ENCODE results near the gene METTL22. TPM values are rescaled to one million over a fixed set of nuclear protein-coding genes. Genes with fewer than 3 reads are reported as not detected.

The METTL22 gene
- total and polyA plus RNA-seq, 10 donors, result 14.8 to 58.8 (median 41.8) TPM

DNA sequence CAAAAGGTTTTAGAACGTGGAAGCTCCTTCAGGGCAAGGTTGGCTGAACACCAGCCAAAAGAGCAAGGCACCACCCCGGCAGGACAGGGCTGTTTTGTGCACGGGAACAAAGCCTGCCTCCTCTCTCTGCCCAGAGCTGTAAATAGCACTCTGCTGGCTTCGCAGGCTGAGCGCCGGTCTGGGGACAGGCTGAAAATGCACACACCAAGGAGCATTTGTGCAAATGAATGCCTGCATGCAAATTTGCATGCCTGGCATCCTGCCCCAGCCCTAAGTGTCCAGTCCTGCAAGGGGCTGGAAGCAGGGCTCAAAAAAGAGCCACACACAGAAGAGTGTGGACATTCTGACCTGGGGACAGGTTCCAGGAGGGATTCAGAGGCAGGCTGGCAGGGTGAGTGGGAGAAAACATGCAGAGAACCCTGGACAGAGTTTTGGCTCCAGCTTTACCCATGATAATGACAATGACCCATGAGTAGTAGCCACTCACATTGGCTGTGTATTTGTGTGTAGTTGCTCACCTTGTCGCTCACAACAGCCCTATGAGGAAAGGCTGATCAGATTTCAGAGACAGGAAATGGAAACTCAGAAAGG is 64.6 kb downstream of the METTL22 start:
- 56 to 66% (median 59%) methylated on average over 7 of the region's 7 CpGs for WGBS, 5 donors
- intact Hi-C loops (cut with DNase I; ENCODE audit: low total_unique reads), result no loop called here
- no peak overlapping the region for H3K27ac ChIP-seq

DNA sequence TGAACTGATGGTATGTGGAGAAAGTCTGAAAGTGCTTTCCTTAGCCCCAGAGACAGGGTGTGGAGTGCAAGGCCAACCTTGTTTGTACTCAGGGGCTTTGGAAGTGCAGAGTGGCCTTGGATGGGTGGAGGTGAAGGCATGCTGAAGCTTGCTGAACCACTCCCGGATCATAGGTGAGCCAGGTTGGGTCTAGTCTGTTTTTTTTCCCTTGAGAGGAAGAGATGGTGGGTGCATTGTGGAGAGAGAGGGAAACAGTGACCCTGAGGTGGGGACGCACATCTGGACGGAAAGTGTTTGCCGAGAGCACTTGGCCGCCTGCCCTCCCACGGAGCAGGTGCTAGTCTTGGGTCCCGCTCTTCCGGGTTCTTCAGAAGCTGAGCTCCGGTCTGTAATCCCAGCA is 65.4 kb downstream of the METTL22 start:
- intact Hi-C loops (cut with DNase I; ENCODE audit: low total_unique reads), result no loop called here
- 90 to 96% (median 93%) methylated on average over 9 of the region's 9 CpGs for WGBS, 5 donors
- no peaks in the 10 kb centered on the region for H3K4me1 ChIP-seq
- no peak overlapping the region for H3K4me3 ChIP-seq
- TF ChIP-seq, protein P1, sequence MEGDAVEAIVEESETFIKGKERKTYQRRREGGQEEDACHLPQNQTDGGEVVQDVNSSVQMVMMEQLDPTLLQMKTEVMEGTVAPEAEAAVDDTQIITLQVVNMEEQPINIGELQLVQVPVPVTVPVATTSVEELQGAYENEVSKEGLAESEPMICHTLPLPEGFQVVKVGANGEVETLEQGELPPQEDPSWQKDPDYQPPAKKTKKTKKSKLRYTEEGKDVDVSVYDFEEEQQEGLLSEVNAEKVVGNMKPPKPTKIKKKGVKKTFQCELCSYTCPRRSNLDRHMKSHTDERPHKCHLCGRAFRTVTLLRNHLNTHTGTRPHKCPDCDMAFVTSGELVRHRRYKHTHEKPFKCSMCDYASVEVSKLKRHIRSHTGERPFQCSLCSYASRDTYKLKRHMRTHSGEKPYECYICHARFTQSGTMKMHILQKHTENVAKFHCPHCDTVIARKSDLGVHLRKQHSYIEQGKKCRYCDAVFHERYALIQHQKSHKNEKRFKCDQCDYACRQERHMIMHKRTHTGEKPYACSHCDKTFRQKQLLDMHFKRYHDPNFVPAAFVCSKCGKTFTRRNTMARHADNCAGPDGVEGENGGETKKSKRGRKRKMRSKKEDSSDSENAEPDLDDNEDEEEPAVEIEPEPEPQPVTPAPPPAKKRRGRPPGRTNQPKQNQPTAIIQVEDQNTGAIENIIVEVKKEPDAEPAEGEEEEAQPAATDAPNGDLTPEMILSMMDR (IDR thresholded peaks at IDR 0.05 in 8 of 11, conservative IDR thresholded peaks at IDR 0.05 in 3 of 11), result no peak
- TF ChIP-seq POLR2A (IDR thresholded peaks at IDR 0.05), result no peak
- no peak for TF ChIP-seq POLR2AphosphoS5 (IDR thresholded peaks at IDR 0.05)
- no peak overlapping the region for H3K27ac ChIP-seq
- H3K27me3 ChIP-seq (replicated peaks in 1 of 7), result no peaks in the 10 kb centered on the region
- peaks cover 0 to 25% (median 21%) of the 10 kb centered on the region in 8 donors for H3K9me3 ChIP-seq
- peaks cover 0 to 44% (median 0%) of the 10 kb centered on the region in 6 donors for H3K36me3 ChIP-seq
- DNase-seq, result peak; percentile 33

More for the DNA sequence above, 64.6 kb downstream of the METTL22 start:
- peaks cover 0 to 25% (median 21%) of the 10 kb centered on the region in 8 donors for H3K9me3 ChIP-seq
- H3K4me3 ChIP-seq, result no peak overlapping the region
- H3K4me1 ChIP-seq, result no peaks in the 10 kb centered on the region
- DNase-seq, result peak; percentile 54
- H3K36me3 ChIP-seq, result peaks cover 0 to 44% (median 0%) of the 10 kb centered on the region in 6 donors
- TF ChIP-seq POLR2A (IDR thresholded peaks at IDR 0.05) (no peak), POLR2AphosphoS5 (IDR thresholded peaks at IDR 0.05) (no peak)
- TF ChIP-seq, protein P1 (IDR thresholded peaks at IDR 0.05 in 8 of 11, conservative IDR thresholded peaks at IDR 0.05 in 3 of 11), result no peak
- no peaks in the 10 kb centered on the region for H3K27me3 ChIP-seq (replicated peaks in 1 of 7)

GRCh38 chr16:8689686-8690085 is 68.2 kb downstream of the METTL22 start:
- no peaks in the 10 kb centered on the region for H3K27me3 ChIP-seq (replicated peaks in 1 of 7)
- no peak for DNase-seq
- WGBS, 5 donors, result 29 to 73% (median 62%) methylated on average over 1 of the region's 1 CpG
- peaks cover 0 to 25% (median 21%) of the 10 kb centered on the region in 8 donors for H3K9me3 ChIP-seq
- intact Hi-C loops (cut with DNase I; ENCODE audit: low total_unique reads), result no loop called here
- TF ChIP-seq, protein P1 (IDR thresholded peaks at IDR 0.05 in 8 of 11, conservative IDR thresholded peaks at IDR 0.05 in 3 of 11), result no peak
- TF ChIP-seq POLR2A (IDR thresholded peaks at IDR 0.05), result no peak
- TF ChIP-seq POLR2AphosphoS5 (IDR thresholded peaks at IDR 0.05), result no peak
- no peaks in the 10 kb centered on the region for H3K4me1 ChIP-seq
- H3K36me3 ChIP-seq, result peaks cover 0 to 46% (median 0%) of the 10 kb centered on the region in 6 donors
- no peak overlapping the region for H3K4me3 ChIP-seq
- H3K27ac ChIP-seq, result no peak overlapping the region

GRCh38 chr16:8691728-8692127 is 70.2 kb downstream of the METTL22 start:
- Histone ChIP-seq H3K9me3 (peaks cover 0 to 25% (median 21%) of the 10 kb centered on the region in 8 donors), H3K27me3 (replicated peaks in 1 of 7) (no peaks in the 10 kb centered on the region), H3K36me3 (peaks cover 0 to 51% (median 0%) of the 10 kb centered on the region in 6 donors), H3K27ac (no peak overlapping the region), H3K4me1 (no peaks in the 10 kb centered on the region), H3K4me3 (no peak overlapping the region)
- TF ChIP-seq, protein P1 (IDR thresholded peaks at IDR 0.05 in 8 of 11, conservative IDR thresholded peaks at IDR 0.05 in 3 of 11), result no peak
- TF ChIP-seq POLR2A (IDR thresholded peaks at IDR 0.05) (no peak), POLR2AphosphoS5 (IDR thresholded peaks at IDR 0.05) (no peak)
- DNase-seq, result no peak
- intact Hi-C loops (cut with DNase I; ENCODE audit: low total_unique reads), result no loop called here
- 79 to 89% (median 80%) methylated on average over 8 of the region's 8 CpGs for WGBS, 5 donors
